Neural progenitor cell (in vitro differentiated cells): Measurements from ENCODE around the gene DAPK2. TPM values are rescaled to one million over a fixed set of nuclear protein-coding genes. Genes with fewer than 3 reads are reported as not detected.

Experiments
- DNase-seq: peaks from one replicate; pipeline ENCODE4 v3.0.0-alpha.2; 2016; ENCODE audit warnings: low spot score
- H2AFZ ChIP-seq: fragments of 200-600 bp; sonication (generic); replicated peaks from 2 replicates; pipeline ENCODE4 v1.6.1; 2016; ENCODE audit warnings: antibody characterized with exemption
- H3F3A ChIP-seq: fragments of 200-600 bp; sonication (generic); 2 replicates; pipeline ENCODE4 v1.6.1; 2016; ENCODE audit warnings: antibody characterized with exemption, low read depth
- H3K27ac ChIP-seq: fragments of 200-600 bp; sonication (generic); 2 replicates; pipeline ENCODE4 v1.5.1; 2016; ENCODE audit warnings: mild to moderate bottlenecking
- H3K27me3 ChIP-seq: fragments of 200-600 bp; sonication (generic); 2 replicates; pipeline ENCODE4 v1.6.1; 2016; ENCODE audit warnings: mild to moderate bottlenecking, moderate library complexity
- H3K36me3 ChIP-seq: fragments of 200-600 bp; sonication (generic); 2 replicates; pipeline ENCODE4 v1.5.1; 2016
- H3K4me1 ChIP-seq: fragments of 200-600 bp; sonication (generic); 2 replicates; pipeline ENCODE4 v1.6.1; 2016; ENCODE audit warnings: mixed run types
- H3K4me2 ChIP-seq: fragments of 200-600 bp; sonication (generic); 2 replicates; pipeline ENCODE4 v1.6.1; 2016
- H3K4me3 ChIP-seq: fragments of 200-600 bp; sonication (generic); 2 replicates; pipeline ENCODE4 v1.5.1; 2016
- H3K79me2 ChIP-seq: fragments of 200-600 bp; sonication (generic); 2 replicates; pipeline ENCODE4 v1.6.1; 2016; ENCODE audit warnings: low read depth
- H3K9ac ChIP-seq: fragments of 200-600 bp; sonication (generic); 2 replicates; pipeline ENCODE4 v1.6.1; 2016
- H3K9me3 ChIP-seq: fragments of 200-600 bp; sonication (generic); 2 replicates; pipeline ENCODE4 v1.5.1; 2016; ENCODE audit warnings: low read depth
- H4K20me1 ChIP-seq: fragments of 200-600 bp; sonication (generic); 2 replicates; pipeline ENCODE4 v1.6.1; 2016; ENCODE audit warnings: low read depth
- H3K27ac Mint-ChIP-seq: 3 replicates; pipeline ENCODE4 v1.8.0; 2021; ENCODE audit warnings: mixed read lengths
- H3K27me3 Mint-ChIP-seq: 2 replicates; pipeline ENCODE4 v1.8.0; 2022; ENCODE audit warnings: low read depth, mild to moderate bottlenecking, inconsistent platforms, moderate library complexity, mixed read lengths; ENCODE audit not compliant: insufficient read depth
- H3K36me3 Mint-ChIP-seq: 3 replicates; pipeline ENCODE4 v1.8.0; 2021; ENCODE audit warnings: mixed read lengths
- H3K4me1 Mint-ChIP-seq: 3 replicates; pipeline ENCODE4 v1.8.0; 2021; ENCODE audit warnings: mixed read lengths
- H3K4me3 Mint-ChIP-seq: 3 replicates; pipeline ENCODE4 v1.8.0; 2021; ENCODE audit warnings: mild to moderate bottlenecking, moderate library complexity, mixed read lengths
- H3K9me3 Mint-ChIP-seq: 3 replicates; pipeline ENCODE4 v1.8.0; 2020; ENCODE audit warnings: mixed read lengths
- EZH2 ChIP-seq: fragments of 200-600 bp; sonication (generic); IDR thresholded peaks from 2 replicates; pipeline ENCODE4 v1.6.1; 2017; ENCODE audit warnings: antibody characterized with exemption, mild to moderate bottlenecking, moderate library complexity
- EZH2phosphoT487 ChIP-seq: fragments of 200-600 bp; sonication (generic); IDR thresholded peaks from 2 replicates; pipeline ENCODE4 v1.6.1; 2017; ENCODE audit warnings: antibody characterized with exemption
- total RNA-seq: library from RNA; depleted of rRNA; stranded (reverse); fragments of >200 nt; gene quantifications from 2 replicates; pipeline ENCODE4 v1.2.3, GENCODE V29; 2015; ENCODE audit warnings: low replicate concordance
- TF ChIP-seq, protein P1 (sequence below): fragments of 200-600 bp; sonication (generic); IDR thresholded peaks from 2 replicates; pipeline ENCODE4 v1.5.1; 2017; ENCODE audit warnings: antibody characterized with exemption, mild to moderate bottlenecking

Gene DAPK2
- total RNA-seq, 1 donor from 2014 or later = 5.4 TPM

DNA sequence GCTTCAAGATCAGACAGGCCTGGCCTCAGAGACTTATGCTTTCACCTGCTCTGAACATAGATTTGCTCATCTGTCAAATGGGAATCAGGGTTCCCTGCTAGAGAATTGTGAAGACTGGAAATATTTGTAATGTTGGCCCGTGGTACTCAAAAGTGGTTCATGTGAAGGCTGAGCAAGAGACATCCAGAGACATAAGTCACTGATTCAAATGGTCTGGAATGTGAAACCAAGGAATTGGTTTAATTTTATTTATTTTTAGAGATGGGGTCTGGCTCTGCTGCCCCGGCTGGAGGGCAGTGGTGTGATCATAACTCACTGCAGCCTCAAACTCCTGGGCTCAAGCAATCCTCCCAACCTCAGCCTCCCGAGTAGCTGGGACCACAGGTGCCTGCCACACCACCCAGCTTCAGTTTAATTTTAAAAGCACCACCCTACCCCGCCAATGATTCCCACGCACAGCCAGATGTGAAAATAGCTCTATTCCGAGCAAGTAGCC lies 60.1 kb downstream of the DAPK2 start:
- H3K36me3 ChIP-seq = no peaks in the 10 kb centered on the region
- TF ChIP-seq EZH2phosphoT487 = no peak
- TF ChIP-seq, protein P1, sequence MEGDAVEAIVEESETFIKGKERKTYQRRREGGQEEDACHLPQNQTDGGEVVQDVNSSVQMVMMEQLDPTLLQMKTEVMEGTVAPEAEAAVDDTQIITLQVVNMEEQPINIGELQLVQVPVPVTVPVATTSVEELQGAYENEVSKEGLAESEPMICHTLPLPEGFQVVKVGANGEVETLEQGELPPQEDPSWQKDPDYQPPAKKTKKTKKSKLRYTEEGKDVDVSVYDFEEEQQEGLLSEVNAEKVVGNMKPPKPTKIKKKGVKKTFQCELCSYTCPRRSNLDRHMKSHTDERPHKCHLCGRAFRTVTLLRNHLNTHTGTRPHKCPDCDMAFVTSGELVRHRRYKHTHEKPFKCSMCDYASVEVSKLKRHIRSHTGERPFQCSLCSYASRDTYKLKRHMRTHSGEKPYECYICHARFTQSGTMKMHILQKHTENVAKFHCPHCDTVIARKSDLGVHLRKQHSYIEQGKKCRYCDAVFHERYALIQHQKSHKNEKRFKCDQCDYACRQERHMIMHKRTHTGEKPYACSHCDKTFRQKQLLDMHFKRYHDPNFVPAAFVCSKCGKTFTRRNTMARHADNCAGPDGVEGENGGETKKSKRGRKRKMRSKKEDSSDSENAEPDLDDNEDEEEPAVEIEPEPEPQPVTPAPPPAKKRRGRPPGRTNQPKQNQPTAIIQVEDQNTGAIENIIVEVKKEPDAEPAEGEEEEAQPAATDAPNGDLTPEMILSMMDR = no peak
- no peak for TF ChIP-seq EZH2
- H3K27ac Mint-ChIP-seq = no peak overlapping the region
- no peaks in the 10 kb centered on the region for H3K9me3 ChIP-seq
- H4K20me1 ChIP-seq = peaks cover 3% of the 10 kb centered on the region
- H3K79me2 ChIP-seq = no peaks in the 10 kb centered on the region
- peaks cover 33% of the 10 kb centered on the region for H3K4me1 Mint-ChIP-seq
- no peak for DNase-seq
- H3K4me1 ChIP-seq = peaks cover 9% of the 10 kb centered on the region
- H3K4me3 Mint-ChIP-seq = no peak overlapping the region
- H2AFZ ChIP-seq = no peak overlapping the region
- no peaks in the 10 kb centered on the region for H3K9me3 Mint-ChIP-seq
- H3K36me3 Mint-ChIP-seq = no peaks in the 10 kb centered on the region
- H3K4me3 ChIP-seq = no peak overlapping the region
- no peak overlapping the region for H3K4me2 ChIP-seq
- H3K9ac ChIP-seq = no peak overlapping the region
- H3K27me3 ChIP-seq = no peaks in the 10 kb centered on the region
- H3K27ac ChIP-seq = no peak overlapping the region
- peaks cover 2% of the 10 kb centered on the region for H3K27me3 Mint-ChIP-seq
- no peaks in the 10 kb centered on the region for H3F3A ChIP-seq

DNA sequence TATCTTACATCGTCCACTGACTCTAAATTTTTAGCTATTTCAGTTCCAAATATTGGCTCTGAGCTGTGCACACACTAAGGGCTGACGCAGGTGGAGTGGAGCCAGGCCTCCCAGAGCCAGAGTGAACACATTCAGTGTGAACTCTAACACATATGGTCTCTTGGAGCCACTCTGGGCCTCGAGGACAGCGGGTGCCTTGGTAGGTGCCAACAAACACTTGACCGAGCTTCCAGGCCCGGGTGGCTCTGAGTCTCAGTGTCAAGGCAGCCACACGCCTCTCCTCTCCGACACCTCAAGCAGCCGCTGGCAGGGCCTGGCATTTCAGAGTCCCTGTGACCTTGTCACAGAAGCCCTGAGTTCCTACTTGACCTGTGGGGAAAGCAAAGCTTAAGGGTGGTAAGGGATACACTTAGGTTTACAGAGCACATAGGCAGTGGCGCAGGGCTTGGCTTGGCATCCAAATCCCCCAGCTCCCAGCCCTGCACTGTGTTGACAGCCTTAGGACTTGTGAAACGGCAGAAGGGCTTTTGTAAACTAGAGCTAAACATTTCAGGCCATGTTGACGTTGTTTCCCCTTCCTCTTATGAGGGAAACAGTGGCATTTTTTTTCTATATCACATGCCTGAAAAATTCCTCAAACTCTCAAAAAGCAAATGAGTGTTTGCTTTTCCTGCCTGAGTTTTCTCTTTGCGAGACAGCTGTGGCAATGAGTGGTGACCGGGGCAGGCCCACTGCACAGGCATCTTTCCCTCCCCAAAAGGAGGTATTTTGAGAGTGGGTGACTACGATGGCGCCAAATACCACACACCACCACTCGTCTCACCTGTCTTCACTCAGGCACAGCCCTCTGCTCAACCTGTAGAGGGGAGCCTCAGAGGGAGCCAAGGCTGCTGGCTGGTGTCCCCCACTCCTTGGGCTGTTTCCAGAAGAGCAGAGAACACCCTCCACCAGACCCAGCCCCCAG lies 60.8 kb downstream of the DAPK2 start:
- Histone ChIP-seq H3K27ac (no peak overlapping the region), H3F3A (no peaks in the 10 kb centered on the region), H3K27me3 (no peaks in the 10 kb centered on the region), H3K79me2 (no peaks in the 10 kb centered on the region), H3K4me3 (no peak overlapping the region), H4K20me1 (peaks cover 3% of the 10 kb centered on the region), H3K4me2 (no peak overlapping the region), H3K4me1 (peaks cover 9% of the 10 kb centered on the region), H2AFZ (no peak overlapping the region), H3K9ac (no peak overlapping the region), H3K36me3 (no peaks in the 10 kb centered on the region), H3K9me3 (no peaks in the 10 kb centered on the region)
- Mint-ChIP-seq H3K4me1 (peaks cover 31% of the 10 kb centered on the region), H3K4me3 (no peak overlapping the region), H3K9me3 (no peaks in the 10 kb centered on the region), H3K36me3 (no peaks in the 10 kb centered on the region), H3K27me3 (peaks cover 2% of the 10 kb centered on the region), H3K27ac (no peak overlapping the region)
- TF ChIP-seq, protein P1 = no peak
- TF ChIP-seq EZH2phosphoT487 (no peak), EZH2 (no peak)
- no peak for DNase-seq

DNA sequence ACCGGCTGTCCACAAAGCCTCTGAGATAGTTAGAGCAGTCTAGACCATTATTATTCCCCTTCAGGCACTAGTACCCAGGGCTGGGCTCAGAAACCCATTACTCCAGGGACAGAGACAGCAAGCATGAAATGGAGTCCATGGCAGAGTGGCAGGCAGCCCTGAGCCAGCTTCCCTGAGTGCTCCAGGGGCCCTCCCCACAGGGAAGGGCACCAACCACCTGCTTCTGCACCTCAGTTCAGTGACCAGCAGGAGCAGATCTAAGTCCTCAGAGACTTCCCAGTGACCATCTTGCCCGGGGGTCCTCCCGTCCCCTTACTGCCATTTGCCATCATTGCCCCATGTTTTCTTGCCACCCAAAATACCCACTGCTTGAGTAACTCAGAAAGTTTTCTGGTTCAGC lies 62.0 kb downstream of the DAPK2 start:
- Histone ChIP-seq H3K27me3 (no peaks in the 10 kb centered on the region), H2AFZ (no peak overlapping the region), H3K79me2 (no peaks in the 10 kb centered on the region), H3K4me1 (peaks cover 10% of the 10 kb centered on the region), H3K27ac (no peak overlapping the region), H4K20me1 (peaks cover 3% of the 10 kb centered on the region), H3K4me3 (no peak overlapping the region), H3K4me2 (no peak overlapping the region), H3K9ac (no peak overlapping the region), H3K9me3 (no peaks in the 10 kb centered on the region), H3K36me3 (no peaks in the 10 kb centered on the region), H3F3A (no peaks in the 10 kb centered on the region)
- no peak overlapping the region for H3K27ac Mint-ChIP-seq
- no peak for DNase-seq
- TF ChIP-seq EZH2phosphoT487 = no peak
- TF ChIP-seq EZH2 = no peak
- TF ChIP-seq, protein P1 = no peak
- H3K36me3 Mint-ChIP-seq = no peaks in the 10 kb centered on the region
- H3K4me1 Mint-ChIP-seq = peaks cover 39% of the 10 kb centered on the region
- no peak overlapping the region for H3K4me3 Mint-ChIP-seq
- H3K9me3 Mint-ChIP-seq = no peaks in the 10 kb centered on the region
- H3K27me3 Mint-ChIP-seq = peaks cover 2% of the 10 kb centered on the region
